ENCODE results near the gene CLCN1.

CLCN1 gene

GRCh38 chr7:143305423-143306070, 10.4 kb upstream of the CLCN1 start:
- TF ChIP-seq ZNF274 (IDR thresholded peaks at IDR 0.05; ENCODE audit: low read depth, low read length): no peak
- H3K4me3 ChIP-seq (ENCODE audit: low read length): no peak overlapping the region

GRCh38 chr7:143308632-143309031, 7.3 kb upstream of the CLCN1 start:
- no peak for TF ChIP-seq ZNF274 (IDR thresholded peaks at IDR 0.05; ENCODE audit: low read depth, low read length)
- no peak overlapping the region for H3K4me3 ChIP-seq (ENCODE audit: low read length)

- no peak for TF ChIP-seq ZNF274 (IDR thresholded peaks at IDR 0.05; ENCODE audit: low read depth, low read length)
Measured at GRCh38 chr7:143314127-143314526, 1.8 kb upstream of the CLCN1 start.

GRCh38 chr7:143316492-143316891, 581 bp downstream of the CLCN1 start:
- TF ChIP-seq ZNF274 (IDR thresholded peaks at IDR 0.05; ENCODE audit: low read depth, low read length): no peak

More at GRCh38 chr7:143314127-143314526, 1.8 kb upstream of the CLCN1 start:
- no peak overlapping the region for H3K4me3 ChIP-seq (ENCODE audit: low read length)

GRCh38 chr7:143318661-143319060, 2.8 kb downstream of the CLCN1 start:
- H3K4me3 ChIP-seq (ENCODE audit: low read length): no peak overlapping the region
- TF ChIP-seq ZNF274 (IDR thresholded peaks at IDR 0.05; ENCODE audit: low read depth, low read length): no peak

More at GRCh38 chr7:143316492-143316891, 581 bp downstream of the CLCN1 start:
- no peak overlapping the region for H3K4me3 ChIP-seq (ENCODE audit: low read length)

GRCh38 chr7:143320620-143321019, 4.7 kb downstream of the CLCN1 start:
- TF ChIP-seq ZNF274 (IDR thresholded peaks at IDR 0.05; ENCODE audit: low read depth, low read length): no peak

GRCh38 chr7:143321242-143321641, 5.3 kb downstream of the CLCN1 start:
- no peak overlapping the region for H3K4me3 ChIP-seq (ENCODE audit: low read length)
- TF ChIP-seq ZNF274 (IDR thresholded peaks at IDR 0.05; ENCODE audit: low read depth, low read length): no peak

More at GRCh38 chr7:143320620-143321019, 4.7 kb downstream of the CLCN1 start:
- H3K4me3 ChIP-seq (ENCODE audit: low read length): no peak overlapping the region

GRCh38 chr7:143321734-143322133, 5.8 kb downstream of the CLCN1 start:
- H3K4me3 ChIP-seq (ENCODE audit: low read length): no peak overlapping the region
- no peak for TF ChIP-seq ZNF274 (IDR thresholded peaks at IDR 0.05; ENCODE audit: low read depth, low read length)

GRCh38 chr7:143322760-143323633, 7.1 kb downstream of the CLCN1 start:
- no peak overlapping the region for H3K4me3 ChIP-seq (ENCODE audit: low read length)
- no peak for TF ChIP-seq ZNF274 (IDR thresholded peaks at IDR 0.05; ENCODE audit: low read depth, low read length)

- TF ChIP-seq ZNF274 (IDR thresholded peaks at IDR 0.05; ENCODE audit: low read depth, low read length): no peak
- no peak overlapping the region for H3K4me3 ChIP-seq (ENCODE audit: low read length)
Measured at GRCh38 chr7:143323653-143324052, 7.7 kb downstream of the CLCN1 start.

GRCh38 chr7:143325240-143325639, 9.3 kb downstream of the CLCN1 start:
- TF ChIP-seq ZNF274 (IDR thresholded peaks at IDR 0.05; ENCODE audit: low read depth, low read length): no peak
- no peak overlapping the region for H3K4me3 ChIP-seq (ENCODE audit: low read length)

- H3K4me3 ChIP-seq (ENCODE audit: low read length): no peak overlapping the region
- no peak for TF ChIP-seq ZNF274 (IDR thresholded peaks at IDR 0.05; ENCODE audit: low read depth, low read length)
Measured at GRCh38 chr7:143327903-143328302, 12.0 kb downstream of the CLCN1 start.

- no peak for TF ChIP-seq ZNF274 (IDR thresholded peaks at IDR 0.05; ENCODE audit: low read depth, low read length)
- no peak overlapping the region for H3K4me3 ChIP-seq (ENCODE audit: low read length)
Measured at GRCh38 chr7:143329471-143330170, 13.7 kb downstream of the CLCN1 start.

- TF ChIP-seq ZNF274 (IDR thresholded peaks at IDR 0.05; ENCODE audit: low read depth, low read length): no peak
- H3K4me3 ChIP-seq (ENCODE audit: low read length): no peak overlapping the region
Measured at GRCh38 chr7:143331179-143331801, 15.4 kb downstream of the CLCN1 start.
